Liver (tissue), 3 donors: ENCODE results near the gene TBX1.

Source experiments
- CTCF ChIP-seq: fragments of 150-350 bp; IDR thresholded peaks from 2 replicates; pipeline ENCODE4 v1.5.1; 2017; ENCODE audit warnings: improper control_type of control experiment, low read depth, low read length; ENCODE audit not compliant: missing input control
- EGR1 ChIP-seq, 2 donors: IDR thresholded peaks; 2 replicates each; pipeline ENCODE4 v1.6.1; 2016 to 2018; ENCODE audit warnings: antibody characterized with exemption in 2 of 2, low read depth in 2 of 2
- JUND ChIP-seq, 2 donors: IDR thresholded peaks; 2 replicates each; pipeline ENCODE4 v1.6.1; 2016; ENCODE audit warnings: antibody characterized with exemption in 2 of 2
- RAD21 ChIP-seq, 2 donors: IDR thresholded peaks; 2 replicates each; pipeline ENCODE4 v1.6.1; 2016; ENCODE audit warnings: antibody characterized with exemption in 2 of 2, mild to moderate bottlenecking in 2 of 2
- RXRA ChIP-seq, 2 donors: IDR thresholded peaks; 2 replicates each; pipeline ENCODE4 v1.6.1; 2017 to 2018; ENCODE audit warnings: antibody characterized with exemption in 2 of 2, mild to moderate bottlenecking in 1 of 2
- YY1 ChIP-seq: IDR thresholded peaks from 2 replicates; pipeline ENCODE4 v1.6.1; 2016; ENCODE audit warnings: antibody characterized with exemption, mild to moderate bottlenecking
- TF ChIP-seq, protein P1 (sequence below): IDR thresholded peaks from 2 replicates; pipeline ENCODE4 v1.6.1; 2016; ENCODE audit warnings: antibody characterized with exemption, mild to moderate bottlenecking
- TF ChIP-seq, protein P2 (sequence below): IDR thresholded peaks from 2 replicates; pipeline ENCODE4 v1.6.1; 2016; ENCODE audit warnings: antibody characterized with exemption
- donor health status: healthy.
- donor health status: healthy.

GRCh38 chr22:19750507-19751490 lies 9.8 kb upstream of the TBX1 start:
- TF ChIP-seq CTCF (no peak), YY1 (no peak), RXRA (IDR thresholded peaks at IDR 0.05) (no peak), RAD21 (IDR thresholded peaks at IDR 0.05) (no peak), JUND (IDR thresholded peaks at IDR 0.05) (no peak), EGR1 (IDR thresholded peaks at IDR 0.05; ENCODE audit: low read depth in 2 of 2) (no peak)
- TF ChIP-seq, protein P1, sequence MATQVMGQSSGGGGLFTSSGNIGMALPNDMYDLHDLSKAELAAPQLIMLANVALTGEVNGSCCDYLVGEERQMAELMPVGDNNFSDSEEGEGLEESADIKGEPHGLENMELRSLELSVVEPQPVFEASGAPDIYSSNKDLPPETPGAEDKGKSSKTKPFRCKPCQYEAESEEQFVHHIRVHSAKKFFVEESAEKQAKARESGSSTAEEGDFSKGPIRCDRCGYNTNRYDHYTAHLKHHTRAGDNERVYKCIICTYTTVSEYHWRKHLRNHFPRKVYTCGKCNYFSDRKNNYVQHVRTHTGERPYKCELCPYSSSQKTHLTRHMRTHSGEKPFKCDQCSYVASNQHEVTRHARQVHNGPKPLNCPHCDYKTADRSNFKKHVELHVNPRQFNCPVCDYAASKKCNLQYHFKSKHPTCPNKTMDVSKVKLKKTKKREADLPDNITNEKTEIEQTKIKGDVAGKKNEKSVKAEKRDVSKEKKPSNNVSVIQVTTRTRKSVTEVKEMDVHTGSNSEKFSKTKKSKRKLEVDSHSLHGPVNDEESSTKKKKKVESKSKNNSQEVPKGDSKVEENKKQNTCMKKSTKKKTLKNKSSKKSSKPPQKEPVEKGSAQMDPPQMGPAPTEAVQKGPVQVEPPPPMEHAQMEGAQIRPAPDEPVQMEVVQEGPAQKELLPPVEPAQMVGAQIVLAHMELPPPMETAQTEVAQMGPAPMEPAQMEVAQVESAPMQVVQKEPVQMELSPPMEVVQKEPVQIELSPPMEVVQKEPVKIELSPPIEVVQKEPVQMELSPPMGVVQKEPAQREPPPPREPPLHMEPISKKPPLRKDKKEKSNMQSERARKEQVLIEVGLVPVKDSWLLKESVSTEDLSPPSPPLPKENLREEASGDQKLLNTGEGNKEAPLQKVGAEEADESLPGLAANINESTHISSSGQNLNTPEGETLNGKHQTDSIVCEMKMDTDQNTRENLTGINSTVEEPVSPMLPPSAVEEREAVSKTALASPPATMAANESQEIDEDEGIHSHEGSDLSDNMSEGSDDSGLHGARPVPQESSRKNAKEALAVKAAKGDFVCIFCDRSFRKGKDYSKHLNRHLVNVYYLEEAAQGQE, result no peak
- TF ChIP-seq, protein P2, sequence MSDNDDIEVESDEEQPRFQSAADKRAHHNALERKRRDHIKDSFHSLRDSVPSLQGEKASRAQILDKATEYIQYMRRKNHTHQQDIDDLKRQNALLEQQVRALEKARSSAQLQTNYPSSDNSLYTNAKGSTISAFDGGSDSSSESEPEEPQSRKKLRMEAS, result no peak
